Measurements from ENCODE around the gene STRN3.

DNA sequence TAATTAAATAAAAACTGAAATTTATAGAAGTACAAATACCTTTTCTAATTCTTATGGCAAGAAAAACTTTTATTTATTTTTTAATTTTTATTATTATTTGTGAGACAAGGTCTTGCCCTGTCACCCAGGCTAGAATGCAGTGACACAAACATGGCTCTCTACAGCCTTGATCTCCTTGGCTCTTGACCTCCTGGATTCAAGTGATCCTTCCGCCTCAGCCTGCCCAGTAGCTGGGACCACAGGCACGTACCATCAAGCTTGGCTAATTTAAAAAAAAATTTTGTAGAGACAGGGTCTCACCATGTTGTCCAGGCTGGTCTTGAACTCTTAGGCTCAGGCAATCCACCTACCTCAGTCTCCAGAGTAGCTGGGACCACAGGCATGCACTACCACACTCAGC lies 104.4 kb downstream of the STRN3 start:
- TF ChIP-seq, protein P1, sequence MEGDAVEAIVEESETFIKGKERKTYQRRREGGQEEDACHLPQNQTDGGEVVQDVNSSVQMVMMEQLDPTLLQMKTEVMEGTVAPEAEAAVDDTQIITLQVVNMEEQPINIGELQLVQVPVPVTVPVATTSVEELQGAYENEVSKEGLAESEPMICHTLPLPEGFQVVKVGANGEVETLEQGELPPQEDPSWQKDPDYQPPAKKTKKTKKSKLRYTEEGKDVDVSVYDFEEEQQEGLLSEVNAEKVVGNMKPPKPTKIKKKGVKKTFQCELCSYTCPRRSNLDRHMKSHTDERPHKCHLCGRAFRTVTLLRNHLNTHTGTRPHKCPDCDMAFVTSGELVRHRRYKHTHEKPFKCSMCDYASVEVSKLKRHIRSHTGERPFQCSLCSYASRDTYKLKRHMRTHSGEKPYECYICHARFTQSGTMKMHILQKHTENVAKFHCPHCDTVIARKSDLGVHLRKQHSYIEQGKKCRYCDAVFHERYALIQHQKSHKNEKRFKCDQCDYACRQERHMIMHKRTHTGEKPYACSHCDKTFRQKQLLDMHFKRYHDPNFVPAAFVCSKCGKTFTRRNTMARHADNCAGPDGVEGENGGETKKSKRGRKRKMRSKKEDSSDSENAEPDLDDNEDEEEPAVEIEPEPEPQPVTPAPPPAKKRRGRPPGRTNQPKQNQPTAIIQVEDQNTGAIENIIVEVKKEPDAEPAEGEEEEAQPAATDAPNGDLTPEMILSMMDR (IDR thresholded peaks at IDR 0.05): no peak
- TF ChIP-seq POLR2A (IDR thresholded peaks at IDR 0.05): no peak

Measured in vagina (tissue), 2 donors.